HepG2 (cell line): ENCODE results near the gene PRDM10. TPM values are rescaled to one million over a fixed set of nuclear protein-coding genes. Genes with fewer than 3 reads are reported as not detected.

Source experiments
- FOXK1 ChIP-seq: sonication (generic); formaldehyde crosslinking; IDR thresholded peaks from 2 replicates; pipeline ENCODE4 v1.4.0; 2020; ENCODE audit warnings: low read depth, missing genetic modification reagents, borderline replicate concordance
- HMG20B ChIP-seq: conservative IDR thresholded peaks from 2 replicates; pipeline ENCODE4 v1.6.1; 2016; ENCODE audit warnings: missing genetic modification reagents, missing compliant biosample characterization
- JUNB ChIP-seq: sonication (generic); formaldehyde crosslinking; IDR thresholded peaks from 2 replicates; pipeline ENCODE4 v1.8.0; 2022; ENCODE audit warnings: missing genetic modification reagents, mild to moderate bottlenecking, borderline replicate concordance
- KLF13 ChIP-seq: sonication (generic); formaldehyde crosslinking; IDR thresholded peaks from 2 replicates; pipeline ENCODE4 v1.4.0; 2020; ENCODE audit warnings: mild to moderate bottlenecking, missing genetic modification reagents
- NCOR1 ChIP-seq: fragments of 200-600 bp; sonication (generic); IDR thresholded peaks from 2 replicates; pipeline ENCODE4 v1.7.0; 2017; ENCODE audit warnings: antibody characterized with exemption, low read length, borderline replicate concordance
- SKI ChIP-seq: fragments of 450-650 bp; IDR thresholded peaks from one replicate; pipeline ENCODE4 v1.6.1; 2018; ENCODE audit warnings: mild to moderate bottlenecking; ENCODE audit not compliant: partially characterized antibody
- SOX5 ChIP-seq: IDR thresholded peaks from 2 replicates; pipeline ENCODE4 v1.6.1; 2016; ENCODE audit warnings: borderline replicate concordance
- YEATS4 ChIP-seq: sonication (generic); formaldehyde crosslinking; IDR thresholded peaks from 2 replicates; pipeline ENCODE4 v1.4.0; 2020; ENCODE audit warnings: missing genetic modification reagents, borderline replicate concordance
- ZNF230 ChIP-seq: sonication (generic); formaldehyde crosslinking; IDR thresholded peaks from 2 replicates; pipeline ENCODE4 v1.4.0; 2020; ENCODE audit warnings: mild to moderate bottlenecking, missing genetic modification reagents
- ZNF234 ChIP-seq: sonication (generic); formaldehyde crosslinking; conservative IDR thresholded peaks from 2 replicates; pipeline ENCODE4 v1.5.1; 2020; ENCODE audit warnings: mild to moderate bottlenecking, missing genetic modification reagents
- ZNF24 ChIP-seq: fragments of 450-650 bp; IDR thresholded peaks from 2 replicates; pipeline ENCODE4 v1.6.1; 2017; ENCODE audit warnings: antibody characterized with exemption, mild to moderate bottlenecking
- ZNF296 ChIP-seq: sonication (generic); formaldehyde crosslinking; conservative IDR thresholded peaks from 2 replicates; pipeline ENCODE4 v1.5.0; 2020; ENCODE audit warnings: mild to moderate bottlenecking, missing genetic modification reagents
- ZNF432 ChIP-seq: sonication (generic); formaldehyde crosslinking; IDR thresholded peaks from 2 replicates; pipeline ENCODE4 v1.5.0; 2020; ENCODE audit warnings: missing genetic modification reagents, mild to moderate bottlenecking, borderline replicate concordance
- ZNF556 ChIP-seq: sonication (generic); formaldehyde crosslinking; IDR thresholded peaks from 2 replicates; pipeline ENCODE4 v1.4.0; 2020; ENCODE audit warnings: mild to moderate bottlenecking, missing genetic modification reagents, borderline replicate concordance
- ZNF629 ChIP-seq: sonication (generic); formaldehyde crosslinking; conservative IDR thresholded peaks from 2 replicates; pipeline ENCODE4 v1.5.0; 2020; ENCODE audit warnings: missing genetic modification reagents
- ZNF768 ChIP-seq: sonication (generic); formaldehyde crosslinking; IDR thresholded peaks from 2 replicates; pipeline ENCODE4 v1.4.0; 2020; ENCODE audit warnings: missing genetic modification reagents
- ZSCAN25 ChIP-seq: sonication (generic); formaldehyde crosslinking; IDR thresholded peaks from 2 replicates; pipeline ENCODE4 v1.8.0; 2022; ENCODE audit warnings: mild to moderate bottlenecking, missing genetic modification reagents
- polyA plus RNA-seq, 8 experiments: library from polyadenylated mRNA; depleted of rRNA in 3 of 8; stranded (reverse) in 7 of 8; unstranded in 1 of 8; fragments of >200 nt; fragmentation: Illumina TruSeq in 4 of 8; extraction: Trizol in 4 of 8; gene quantifications; 2 replicates each; pipeline versions ENCODE4 v1.2.1 to v1.2.3, GENCODE V29; 2011 to 2016; ENCODE audit warnings: low read depth in 4 of 8, missing spikeins in 1 of 8, mixed read lengths in 1 of 8; ENCODE audit not compliant: insufficient read depth in 1 of 8
- total RNA-seq, 5 experiments: library from RNA; depleted of rRNA; stranded (reverse); fragments of >200 nt; fragmentation: Illumina TruSeq; extraction: Trizol; gene quantifications; 2 replicates each; pipeline ENCODE4 v1.2.3, GENCODE V29; 2016; ENCODE audit warnings: low read depth in 1 of 5
- TF ChIP-seq, protein P1 (sequence below): fragments of 450-650 bp; IDR thresholded peaks from 2 replicates; pipeline ENCODE4 v1.6.1; 2017
- TF ChIP-seq, protein P2 (sequence below): sonication (generic); formaldehyde crosslinking; IDR thresholded peaks from 2 replicates; pipeline ENCODE4 v1.4.0; 2020; ENCODE audit warnings: missing genetic modification reagents
- TF ChIP-seq, protein P3 (sequence below): sonication (generic); formaldehyde crosslinking; IDR thresholded peaks from 2 replicates; pipeline ENCODE4 v1.4.0; 2020; ENCODE audit warnings: missing genetic modification reagents
- TF ChIP-seq, protein P4 (sequence below): sonication (generic); formaldehyde crosslinking; IDR thresholded peaks from 2 replicates; pipeline ENCODE4 v1.5.0; 2020; ENCODE audit warnings: missing genetic modification reagents
- TF ChIP-seq, protein P5 (sequence below): sonication (generic); formaldehyde crosslinking; IDR thresholded peaks from 2 replicates; pipeline ENCODE4 v1.5.0; 2020; ENCODE audit warnings: missing genetic modification reagents

Gene PRDM10
- total and polyA plus RNA-seq, 2 of the 13 experiments (the other 11 are each of a cell fraction or from before 2014, with no cell fraction given) = 5.7 to 5.8 TPM

DNA sequence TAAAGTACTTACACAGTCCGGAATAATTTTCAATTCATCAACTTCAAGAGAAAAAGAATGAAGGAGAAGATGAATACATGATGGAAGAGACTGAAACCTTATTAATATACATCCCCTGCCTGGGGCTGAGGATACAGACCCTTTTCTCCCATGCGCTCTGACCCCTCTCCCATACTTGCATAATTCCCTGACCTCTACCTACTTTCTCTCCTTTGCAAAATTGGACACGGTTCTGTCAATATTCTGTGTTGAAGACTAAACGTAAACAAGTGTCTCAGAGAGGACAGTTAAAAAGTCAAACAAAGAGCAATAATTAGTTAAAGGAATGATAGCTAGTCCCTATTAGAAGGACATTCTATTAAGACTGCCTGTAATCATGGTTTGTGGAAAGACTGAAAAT, 7.5 kb downstream of the PRDM10 start (continued):
- TF ChIP-seq, protein P1, sequence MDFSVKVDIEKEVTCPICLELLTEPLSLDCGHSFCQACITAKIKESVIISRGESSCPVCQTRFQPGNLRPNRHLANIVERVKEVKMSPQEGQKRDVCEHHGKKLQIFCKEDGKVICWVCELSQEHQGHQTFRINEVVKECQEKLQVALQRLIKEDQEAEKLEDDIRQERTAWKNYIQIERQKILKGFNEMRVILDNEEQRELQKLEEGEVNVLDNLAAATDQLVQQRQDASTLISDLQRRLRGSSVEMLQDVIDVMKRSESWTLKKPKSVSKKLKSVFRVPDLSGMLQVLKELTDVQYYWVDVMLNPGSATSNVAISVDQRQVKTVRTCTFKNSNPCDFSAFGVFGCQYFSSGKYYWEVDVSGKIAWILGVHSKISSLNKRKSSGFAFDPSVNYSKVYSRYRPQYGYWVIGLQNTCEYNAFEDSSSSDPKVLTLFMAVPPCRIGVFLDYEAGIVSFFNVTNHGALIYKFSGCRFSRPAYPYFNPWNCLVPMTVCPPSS = no peak
- TF ChIP-seq NCOR1 (no peak), ZNF24 (no peak), ZNF234 (CRISPR knock-in tag) (no peak), HMG20B (CRISPR knock-in tag) (no peak), ZNF432 (CRISPR knock-in tag) (no peak), ZNF556 (CRISPR knock-in tag) (no peak), KLF13 (CRISPR knock-in tag) (no peak), SOX5 (CRISPR knock-in tag) (peak; percentile 65; the same call in 1 of the 2 replicates), ZNF768 (CRISPR knock-in tag) (no peak), ZNF629 (CRISPR knock-in tag) (no peak), ZNF230 (CRISPR knock-in tag) (no peak), YEATS4 (CRISPR knock-in tag) (no peak), JUNB (CRISPR knock-in tag) (no peak), SKI (no peak), ZSCAN25 (no peak), FOXK1 (peak; percentile 48; the same call in 1 of the 2 replicates), ZNF296 (no peak)
- TF ChIP-seq, protein P2, sequence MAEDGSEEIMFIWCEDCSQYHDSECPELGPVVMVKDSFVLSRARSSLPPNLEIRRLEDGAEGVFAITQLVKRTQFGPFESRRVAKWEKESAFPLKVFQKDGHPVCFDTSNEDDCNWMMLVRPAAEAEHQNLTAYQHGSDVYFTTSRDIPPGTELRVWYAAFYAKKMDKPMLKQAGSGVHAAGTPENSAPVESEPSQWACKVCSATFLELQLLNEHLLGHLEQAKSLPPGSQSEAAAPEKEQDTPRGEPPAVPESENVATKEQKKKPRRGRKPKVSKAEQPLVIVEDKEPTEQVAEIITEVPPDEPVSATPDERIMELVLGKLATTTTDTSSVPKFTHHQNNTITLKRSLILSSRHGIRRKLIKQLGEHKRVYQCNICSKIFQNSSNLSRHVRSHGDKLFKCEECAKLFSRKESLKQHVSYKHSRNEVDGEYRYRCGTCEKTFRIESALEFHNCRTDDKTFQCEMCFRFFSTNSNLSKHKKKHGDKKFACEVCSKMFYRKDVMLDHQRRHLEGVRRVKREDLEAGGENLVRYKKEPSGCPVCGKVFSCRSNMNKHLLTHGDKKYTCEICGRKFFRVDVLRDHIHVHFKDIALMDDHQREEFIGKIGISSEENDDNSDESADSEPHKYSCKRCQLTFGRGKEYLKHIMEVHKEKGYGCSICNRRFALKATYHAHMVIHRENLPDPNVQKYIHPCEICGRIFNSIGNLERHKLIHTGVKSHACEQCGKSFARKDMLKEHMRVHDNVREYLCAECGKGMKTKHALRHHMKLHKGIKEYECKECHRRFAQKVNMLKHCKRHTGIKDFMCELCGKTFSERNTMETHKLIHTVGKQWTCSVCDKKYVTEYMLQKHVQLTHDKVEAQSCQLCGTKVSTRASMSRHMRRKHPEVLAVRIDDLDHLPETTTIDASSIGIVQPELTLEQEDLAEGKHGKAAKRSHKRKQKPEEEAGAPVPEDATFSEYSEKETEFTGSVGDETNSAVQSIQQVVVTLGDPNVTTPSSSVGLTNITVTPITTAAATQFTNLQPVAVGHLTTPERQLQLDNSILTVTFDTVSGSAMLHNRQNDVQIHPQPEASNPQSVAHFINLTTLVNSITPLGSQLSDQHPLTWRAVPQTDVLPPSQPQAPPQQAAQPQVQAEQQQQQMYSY (CRISPR knock-in tag) = no peak
- TF ChIP-seq, protein P3, sequence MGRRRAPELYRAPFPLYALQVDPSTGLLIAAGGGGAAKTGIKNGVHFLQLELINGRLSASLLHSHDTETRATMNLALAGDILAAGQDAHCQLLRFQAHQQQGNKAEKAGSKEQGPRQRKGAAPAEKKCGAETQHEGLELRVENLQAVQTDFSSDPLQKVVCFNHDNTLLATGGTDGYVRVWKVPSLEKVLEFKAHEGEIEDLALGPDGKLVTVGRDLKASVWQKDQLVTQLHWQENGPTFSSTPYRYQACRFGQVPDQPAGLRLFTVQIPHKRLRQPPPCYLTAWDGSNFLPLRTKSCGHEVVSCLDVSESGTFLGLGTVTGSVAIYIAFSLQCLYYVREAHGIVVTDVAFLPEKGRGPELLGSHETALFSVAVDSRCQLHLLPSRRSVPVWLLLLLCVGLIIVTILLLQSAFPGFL (CRISPR knock-in tag) = no peak
- TF ChIP-seq, protein P4, sequence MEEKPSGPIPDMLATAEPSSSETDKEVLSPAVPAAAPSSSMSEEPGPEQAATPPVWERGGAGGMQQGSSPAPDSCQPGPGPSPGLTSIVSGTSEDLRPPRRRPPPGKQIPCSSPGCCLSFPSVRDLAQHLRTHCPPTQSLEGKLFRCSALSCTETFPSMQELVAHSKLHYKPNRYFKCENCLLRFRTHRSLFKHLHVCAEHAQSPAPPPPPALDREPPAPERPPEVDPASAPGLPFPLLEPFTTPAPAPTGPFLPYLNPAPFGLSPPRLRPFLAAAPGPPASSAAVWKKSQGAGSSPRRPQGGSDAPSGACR (CRISPR knock-in tag) = no peak
- TF ChIP-seq, protein P5, sequence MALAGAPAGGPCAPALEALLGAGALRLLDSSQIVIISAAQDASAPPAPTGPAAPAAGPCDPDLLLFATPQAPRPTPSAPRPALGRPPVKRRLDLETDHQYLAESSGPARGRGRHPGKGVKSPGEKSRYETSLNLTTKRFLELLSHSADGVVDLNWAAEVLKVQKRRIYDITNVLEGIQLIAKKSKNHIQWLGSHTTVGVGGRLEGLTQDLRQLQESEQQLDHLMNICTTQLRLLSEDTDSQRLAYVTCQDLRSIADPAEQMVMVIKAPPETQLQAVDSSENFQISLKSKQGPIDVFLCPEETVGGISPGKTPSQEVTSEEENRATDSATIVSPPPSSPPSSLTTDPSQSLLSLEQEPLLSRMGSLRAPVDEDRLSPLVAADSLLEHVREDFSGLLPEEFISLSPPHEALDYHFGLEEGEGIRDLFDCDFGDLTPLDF (CRISPR knock-in tag) = no peak
